HepG2 (cell line): ENCODE data around the gene TRPT1. TPM values are rescaled to one million over a fixed set of nuclear protein-coding genes. Genes with fewer than 3 reads are reported as not detected.

Source experiments
- HNF4G ChIP-seq, 2 experiments: sonication (generic) in 1 of 2; formaldehyde crosslinking in 1 of 2; IDR thresholded peaks; 2 replicates each; pipeline versions ENCODE4 v1.4.0 to v1.6.1; 2011 to 2020; ENCODE audit warnings: borderline replicate concordance in 2 of 2, low read depth in 2 of 2, mild to moderate bottlenecking in 2 of 2, low read length in 1 of 2, missing genetic modification reagents in 1 of 2, moderate library complexity in 1 of 2
- HOXA7 ChIP-seq: sonication (generic); formaldehyde crosslinking; IDR thresholded peaks from 2 replicates; pipeline ENCODE4 v1.8.1; 2022; ENCODE audit warnings: mild to moderate bottlenecking, missing genetic modification reagents, moderate library complexity
- IKZF4 ChIP-seq: sonication (generic); formaldehyde crosslinking; IDR thresholded peaks from 2 replicates; pipeline ENCODE4 v1.5.1; 2020; ENCODE audit warnings: borderline replicate concordance, mild to moderate bottlenecking, low read depth, missing genetic modification reagents; ENCODE audit errors: not compliant biosample characterization
- NFYC ChIP-seq: IDR thresholded peaks from 2 replicates; pipeline ENCODE4 v1.6.1; 2016; ENCODE audit warnings: missing genetic modification reagents, missing compliant biosample characterization
- ZFP41 ChIP-seq: sonication (generic); formaldehyde crosslinking; IDR thresholded peaks from 2 replicates; pipeline ENCODE4 v1.4.0; 2020; ENCODE audit warnings: mild to moderate bottlenecking, missing genetic modification reagents, borderline replicate concordance
- ZNF354B ChIP-seq: sonication (generic); formaldehyde crosslinking; IDR thresholded peaks from 2 replicates; pipeline ENCODE4 v1.8.0; 2022; ENCODE audit warnings: mild to moderate bottlenecking, missing genetic modification reagents
- ZNF781 ChIP-seq: sonication (generic); formaldehyde crosslinking; IDR thresholded peaks from 2 replicates; pipeline ENCODE4 v1.5.1; 2020; ENCODE audit warnings: borderline replicate concordance, mild to moderate bottlenecking, missing genetic modification reagents; ENCODE audit errors: not compliant biosample characterization
- ZSCAN31 ChIP-seq: sonication (generic); formaldehyde crosslinking; IDR thresholded peaks from 2 replicates; pipeline ENCODE4 v1.5.0; 2020; ENCODE audit warnings: low read depth, mild to moderate bottlenecking, missing genetic modification reagents
- polyA plus RNA-seq, 8 experiments: library from polyadenylated mRNA; depleted of rRNA in 3 of 8; stranded (reverse) in 7 of 8; unstranded in 1 of 8; fragments of >200 nt; fragmentation: Illumina TruSeq in 4 of 8; extraction: Trizol in 4 of 8; gene quantifications; 2 replicates each; pipeline versions ENCODE4 v1.2.1 to v1.2.3, GENCODE V29; 2011 to 2016; ENCODE audit warnings: low read depth in 4 of 8, missing spikeins in 1 of 8, mixed read lengths in 1 of 8; ENCODE audit not compliant: insufficient read depth in 1 of 8
- total RNA-seq, 5 experiments: library from RNA; depleted of rRNA; stranded (reverse); fragments of >200 nt; fragmentation: Illumina TruSeq; extraction: Trizol; gene quantifications; 2 replicates each; pipeline ENCODE4 v1.2.3, GENCODE V29; 2016; ENCODE audit warnings: low read depth in 1 of 5
- TF ChIP-seq, protein P1 (sequence below): sonication (generic); formaldehyde crosslinking; IDR thresholded peaks from 2 replicates; pipeline ENCODE4 v1.9.0; 2021; ENCODE audit warnings: missing genetic modification reagents, mild to moderate bottlenecking, borderline replicate concordance
- TF ChIP-seq, protein P2 (sequence below): sonication (generic); formaldehyde crosslinking; IDR thresholded peaks from 2 replicates; pipeline ENCODE4 v1.8.0; 2022; ENCODE audit warnings: mild to moderate bottlenecking, missing genetic modification reagents, borderline replicate concordance
- TF ChIP-seq, protein P3 (sequence below): IDR thresholded peaks from 2 replicates; pipeline ENCODE4 v1.6.1; 2012; ENCODE audit warnings: low read length, improper control_type of control experiment
- TF ChIP-seq, protein P4 (sequence below): sonication (generic); formaldehyde crosslinking; conservative IDR thresholded peaks from 2 replicates; pipeline ENCODE4 v1.8.0; 2022; ENCODE audit warnings: mild to moderate bottlenecking, moderate library complexity, missing genetic modification reagents
- TF ChIP-seq, protein P5 (sequence below): fragments of 450-650 bp; IDR thresholded peaks from 2 replicates; pipeline ENCODE4 v1.6.1; 2017
- TF ChIP-seq, protein P6 (sequence below): sonication (generic); formaldehyde crosslinking; IDR thresholded peaks from 2 replicates; pipeline ENCODE4 v1.8.1; 2023; ENCODE audit warnings: missing genetic modification reagents, mild to moderate bottlenecking, borderline replicate concordance
- TF ChIP-seq, protein P7 (sequence below): sonication (generic); formaldehyde crosslinking; IDR thresholded peaks from 2 replicates; pipeline ENCODE4 v1.5.0; 2020; ENCODE audit warnings: missing genetic modification reagents

TRPT1 gene
- total and polyA plus RNA-seq, 2 of the 13 experiments (the other 11 are each of a cell fraction or from before 2014, with no cell fraction given): 24.8 to 40.7 TPM

DNA sequence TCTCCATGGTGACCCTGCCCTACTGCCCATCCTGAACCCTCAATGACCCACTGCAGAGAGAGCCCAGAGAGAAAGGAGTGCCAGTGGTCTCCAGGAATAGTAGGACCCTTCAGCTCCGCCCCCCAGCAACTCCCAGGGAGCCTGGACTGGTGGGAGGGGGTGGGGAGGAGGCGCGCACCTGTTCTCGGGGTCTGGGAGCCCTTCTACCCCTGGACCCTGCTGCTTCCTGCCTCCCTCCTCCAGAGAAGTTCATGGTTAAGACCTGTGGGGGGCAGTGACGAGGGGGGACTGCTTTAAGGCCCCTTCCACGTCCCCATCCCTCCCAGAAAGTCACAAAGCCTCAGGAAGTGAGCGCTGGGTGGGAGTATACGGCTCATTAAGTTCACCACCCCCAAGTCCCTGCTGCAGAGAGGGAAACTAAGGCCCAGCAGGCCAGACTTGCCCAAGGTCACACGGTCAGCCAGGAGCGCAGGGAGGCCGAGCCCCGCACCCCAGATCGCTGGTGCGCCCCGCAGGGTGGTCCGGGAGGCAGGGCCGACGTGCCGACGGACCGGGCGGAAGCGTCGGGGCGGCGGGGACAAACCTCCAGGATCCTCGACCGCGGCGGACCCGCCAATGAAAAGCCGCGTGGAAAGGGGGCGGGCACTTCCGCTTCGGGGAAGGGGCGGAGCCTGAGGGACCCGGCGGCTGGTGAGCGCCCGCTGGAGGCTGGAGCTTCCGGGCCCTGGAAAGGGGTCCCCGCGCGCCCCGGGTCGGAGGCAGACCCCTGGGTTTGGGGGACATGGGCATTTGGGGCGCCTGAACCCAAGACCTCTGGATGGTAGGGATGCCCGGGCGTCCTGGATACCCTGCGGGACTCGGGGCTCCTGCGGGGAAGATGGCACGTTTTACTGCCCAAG lies at the start of gene TRPT1, which contains the start of gene NUDT22 (continued):
- TF ChIP-seq, protein P1, sequence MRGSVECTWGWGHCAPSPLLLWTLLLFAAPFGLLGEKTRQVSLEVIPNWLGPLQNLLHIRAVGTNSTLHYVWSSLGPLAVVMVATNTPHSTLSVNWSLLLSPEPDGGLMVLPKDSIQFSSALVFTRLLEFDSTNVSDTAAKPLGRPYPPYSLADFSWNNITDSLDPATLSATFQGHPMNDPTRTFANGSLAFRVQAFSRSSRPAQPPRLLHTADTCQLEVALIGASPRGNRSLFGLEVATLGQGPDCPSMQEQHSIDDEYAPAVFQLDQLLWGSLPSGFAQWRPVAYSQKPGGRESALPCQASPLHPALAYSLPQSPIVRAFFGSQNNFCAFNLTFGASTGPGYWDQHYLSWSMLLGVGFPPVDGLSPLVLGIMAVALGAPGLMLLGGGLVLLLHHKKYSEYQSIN: no peak
- no peak for TF ChIP-seq HOXA7 (CRISPR knock-in tag)
- TF ChIP-seq, protein P2, sequence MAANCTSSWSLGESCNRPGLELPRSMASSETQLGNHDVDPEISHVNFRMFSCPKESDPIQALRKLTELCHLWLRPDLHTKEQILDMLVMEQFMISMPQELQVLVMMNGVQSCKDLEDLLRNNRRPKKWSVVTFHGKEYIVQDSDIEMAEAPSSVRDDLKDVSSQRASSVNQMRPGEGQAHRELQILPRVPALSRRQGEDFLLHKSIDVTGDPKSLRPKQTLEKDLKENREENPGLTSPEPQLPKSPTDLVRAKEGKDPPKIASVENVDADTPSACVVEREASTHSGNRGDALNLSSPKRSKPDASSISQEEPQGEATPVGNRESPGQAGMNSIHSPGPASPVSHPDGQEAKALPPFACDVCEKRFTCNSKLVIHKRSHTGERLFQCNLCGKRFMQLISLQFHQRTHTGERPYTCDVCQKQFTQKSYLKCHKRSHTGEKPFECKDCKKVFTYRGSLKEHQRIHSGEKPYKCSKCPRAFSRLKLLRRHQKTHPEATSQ (CRISPR knock-in tag): no peak
- TF ChIP-seq ZSCAN31 (CRISPR knock-in tag): 0 out of 2 replicates have a peak, but pooled peaks have one; percentile 65
- TF ChIP-seq IKZF4 (CRISPR knock-in tag): no peak
- no peak for TF ChIP-seq ZNF781 (CRISPR knock-in tag)
- TF ChIP-seq, protein P3, sequence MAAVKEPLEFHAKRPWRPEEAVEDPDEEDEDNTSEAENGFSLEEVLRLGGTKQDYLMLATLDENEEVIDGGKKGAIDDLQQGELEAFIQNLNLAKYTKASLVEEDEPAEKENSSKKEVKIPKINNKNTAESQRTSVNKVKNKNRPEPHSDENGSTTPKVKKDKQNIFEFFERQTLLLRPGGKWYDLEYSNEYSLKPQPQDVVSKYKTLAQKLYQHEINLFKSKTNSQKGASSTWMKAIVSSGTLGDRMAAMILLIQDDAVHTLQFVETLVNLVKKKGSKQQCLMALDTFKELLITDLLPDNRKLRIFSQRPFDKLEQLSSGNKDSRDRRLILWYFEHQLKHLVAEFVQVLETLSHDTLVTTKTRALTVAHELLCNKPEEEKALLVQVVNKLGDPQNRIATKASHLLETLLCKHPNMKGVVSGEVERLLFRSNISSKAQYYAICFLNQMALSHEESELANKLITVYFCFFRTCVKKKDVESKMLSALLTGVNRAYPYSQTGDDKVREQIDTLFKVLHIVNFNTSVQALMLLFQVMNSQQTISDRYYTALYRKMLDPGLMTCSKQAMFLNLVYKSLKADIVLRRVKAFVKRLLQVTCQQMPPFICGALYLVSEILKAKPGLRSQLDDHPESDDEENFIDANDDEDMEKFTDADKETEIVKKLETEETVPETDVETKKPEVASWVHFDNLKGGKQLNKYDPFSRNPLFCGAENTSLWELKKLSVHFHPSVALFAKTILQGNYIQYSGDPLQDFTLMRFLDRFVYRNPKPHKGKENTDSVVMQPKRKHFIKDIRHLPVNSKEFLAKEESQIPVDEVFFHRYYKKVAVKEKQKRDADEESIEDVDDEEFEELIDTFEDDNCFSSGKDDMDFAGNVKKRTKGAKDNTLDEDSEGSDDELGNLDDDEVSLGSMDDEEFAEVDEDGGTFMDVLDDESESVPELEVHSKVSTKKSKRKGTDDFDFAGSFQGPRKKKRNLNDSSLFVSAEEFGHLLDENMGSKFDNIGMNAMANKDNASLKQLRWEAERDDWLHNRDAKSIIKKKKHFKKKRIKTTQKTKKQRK: no peak
- no peak for TF ChIP-seq HNF4G (IDR thresholded peaks at IDR 0.05; ENCODE audit: borderline replicate concordance, low read depth, low read length)
- no peak for TF ChIP-seq HNF4G (CRISPR knock-in tag; IDR thresholded peaks at IDR 0.05; ENCODE audit: borderline replicate concordance, low read depth)
- TF ChIP-seq, protein P4, sequence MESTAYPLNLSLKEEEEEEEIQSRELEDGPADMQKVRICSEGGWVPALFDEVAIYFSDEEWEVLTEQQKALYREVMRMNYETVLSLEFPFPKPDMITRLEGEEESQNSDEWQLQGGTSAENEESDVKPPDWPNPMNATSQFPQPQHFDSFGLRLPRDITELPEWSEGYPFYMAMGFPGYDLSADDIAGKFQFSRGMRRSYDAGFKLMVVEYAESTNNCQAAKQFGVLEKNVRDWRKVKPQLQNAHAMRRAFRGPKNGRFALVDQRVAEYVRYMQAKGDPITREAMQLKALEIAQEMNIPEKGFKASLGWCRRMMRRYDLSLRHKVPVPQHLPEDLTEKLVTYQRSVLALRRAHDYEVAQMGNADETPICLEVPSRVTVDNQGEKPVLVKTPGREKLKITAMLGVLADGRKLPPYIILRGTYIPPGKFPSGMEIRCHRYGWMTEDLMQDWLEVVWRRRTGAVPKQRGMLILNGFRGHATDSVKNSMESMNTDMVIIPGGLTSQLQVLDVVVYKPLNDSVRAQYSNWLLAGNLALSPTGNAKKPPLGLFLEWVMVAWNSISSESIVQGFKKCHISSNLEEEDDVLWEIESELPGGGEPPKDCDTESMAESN (CRISPR knock-in tag): peak; percentile 53; the same call in 1 of the 2 replicates
- TF ChIP-seq, protein P5, sequence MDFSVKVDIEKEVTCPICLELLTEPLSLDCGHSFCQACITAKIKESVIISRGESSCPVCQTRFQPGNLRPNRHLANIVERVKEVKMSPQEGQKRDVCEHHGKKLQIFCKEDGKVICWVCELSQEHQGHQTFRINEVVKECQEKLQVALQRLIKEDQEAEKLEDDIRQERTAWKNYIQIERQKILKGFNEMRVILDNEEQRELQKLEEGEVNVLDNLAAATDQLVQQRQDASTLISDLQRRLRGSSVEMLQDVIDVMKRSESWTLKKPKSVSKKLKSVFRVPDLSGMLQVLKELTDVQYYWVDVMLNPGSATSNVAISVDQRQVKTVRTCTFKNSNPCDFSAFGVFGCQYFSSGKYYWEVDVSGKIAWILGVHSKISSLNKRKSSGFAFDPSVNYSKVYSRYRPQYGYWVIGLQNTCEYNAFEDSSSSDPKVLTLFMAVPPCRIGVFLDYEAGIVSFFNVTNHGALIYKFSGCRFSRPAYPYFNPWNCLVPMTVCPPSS: no peak
- TF ChIP-seq ZNF354B: no peak
- TF ChIP-seq, protein P6, sequence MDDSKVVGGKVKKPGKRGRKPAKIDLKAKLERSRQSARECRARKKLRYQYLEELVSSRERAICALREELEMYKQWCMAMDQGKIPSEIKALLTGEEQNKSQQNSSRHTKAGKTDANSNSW (CRISPR knock-in tag): no peak
- no peak for TF ChIP-seq ZFP41 (CRISPR knock-in tag)
- TF ChIP-seq NFYC: peak; percentile 83
- TF ChIP-seq, protein P7, sequence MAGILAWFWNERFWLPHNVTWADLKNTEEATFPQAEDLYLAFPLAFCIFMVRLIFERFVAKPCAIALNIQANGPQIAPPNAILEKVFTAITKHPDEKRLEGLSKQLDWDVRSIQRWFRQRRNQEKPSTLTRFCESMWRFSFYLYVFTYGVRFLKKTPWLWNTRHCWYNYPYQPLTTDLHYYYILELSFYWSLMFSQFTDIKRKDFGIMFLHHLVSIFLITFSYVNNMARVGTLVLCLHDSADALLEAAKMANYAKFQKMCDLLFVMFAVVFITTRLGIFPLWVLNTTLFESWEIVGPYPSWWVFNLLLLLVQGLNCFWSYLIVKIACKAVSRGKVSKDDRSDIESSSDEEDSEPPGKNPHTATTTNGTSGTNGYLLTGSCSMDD: no peak
